Measurements from ENCODE around the gene TAF9B.
"Not testable (repeated sequence)": the region's sequence is repeated elsewhere in the genome, so short reads cannot be mapped to it uniquely, and the experiment has no call there.

TAF9B gene

GRCh38 chrX:78116365-78116764 is 23.1 kb downstream of the TAF9B start:
- DNase-seq: no peak

- no peak for DNase-seq
Observed at GRCh38 chrX:78111140-78111931, 28.1 kb downstream of the TAF9B start.

GRCh38 chrX:78109458-78109857 is 30.0 kb downstream of the TAF9B start:
- peak in 1 of 5 donors; percentile 13 for DNase-seq

- DNase-seq: peak in 1 of 5 donors; percentile 17
Observed at GRCh38 chrX:78106651-78106986, 32.8 kb downstream of the TAF9B start.

- DNase-seq: peak in 3 of 5 donors; percentile 10 to 40 (median 20)
Observed at GRCh38 chrX:78105944-78106650, 33.4 kb downstream of the TAF9B start.

GRCh38 chrX:78104447-78105176 is 34.8 kb downstream of the TAF9B start:
- DNase-seq: peak; percentile 12 to 64 (median 25)

- peak; percentile 86 to 98 (median 88) for DNase-seq
Observed at GRCh38 chrX:78103623-78104446, 35.6 kb downstream of the TAF9B start, which contains the start of gene PGK1. PGK1 (plus strand) TSS chrX:78104248; CDS start chrX:78104341, 93 bp downstream.

GRCh38 chrX:78103001-78103622 is 36.3 kb downstream of the TAF9B start:
- no peak for DNase-seq

GRCh38 chrX:78102091-78102490 is 37.4 kb downstream of the TAF9B start:
- peak in 1 of 5 donors; percentile 24 for DNase-seq

GRCh38 chrX:78098108-78098507 is 41.3 kb downstream of the TAF9B start:
- DNase-seq: no peak

GRCh38 chrX:78092296-78092695 is 47.2 kb downstream of the TAF9B start:
- no peak for DNase-seq

- not testable (repeated sequence) for DNase-seq
Observed at GRCh38 chrX:78081413-78081812, 58.0 kb downstream of the TAF9B start.
